GM06990 (cell line): ENCODE data around the gene MMD2.

Source experiments
- DNase-seq: peaks from one replicate; pipeline ENCODE4 v3.0.0-alpha.2; 2011; ENCODE audit not compliant: insufficient read length; ENCODE audit errors: extremely low read depth
- H3K27me3 ChIP-seq: replicated peaks from 2 replicates; pipeline ENCODE4 v1.6.0; 2011; ENCODE audit warnings: low read length; ENCODE audit not compliant: control insufficient read depth, insufficient read depth
- H3K36me3 ChIP-seq: 2 replicates; pipeline ENCODE4 v1.5.1; 2011; ENCODE audit warnings: low read length; ENCODE audit not compliant: control insufficient read depth, insufficient read depth
- H3K4me3 ChIP-seq: replicated peaks from 2 replicates; pipeline ENCODE4 v1.5.1; 2011; ENCODE audit warnings: low read depth, mild to moderate bottlenecking, control low read depth, low read length
- CTCF ChIP-seq: IDR thresholded peaks from 2 replicates; pipeline ENCODE4 v1.5.1; 2011; ENCODE audit warnings: low read length, control low read depth, mild to moderate bottlenecking, inconsistent platforms; ENCODE audit not compliant: insufficient read depth, poor library complexity, severe bottlenecking

The MMD2 gene

GRCh38 chr7:4916113-4916512, 42.9 kb downstream of the MMD2 start:
- no peak overlapping the region for H3K4me3 ChIP-seq
- H3K27me3 ChIP-seq: no peaks in the 10 kb centered on the region
- TF ChIP-seq CTCF: no peak
- H3K36me3 ChIP-seq: no peaks in the 10 kb centered on the region
- no peak for DNase-seq

GRCh38 chr7:4911111-4911828, 47.7 kb downstream of the MMD2 start:
- TF ChIP-seq CTCF: no peak
- Histone ChIP-seq H3K36me3 (no peaks in the 10 kb centered on the region), H3K27me3 (no peaks in the 10 kb centered on the region), H3K4me3 (no peak overlapping the region)
- no peak for DNase-seq

GRCh38 chr7:4906682-4907081, 52.3 kb downstream of the MMD2 start:
- Histone ChIP-seq H3K36me3 (no peaks in the 10 kb centered on the region), H3K27me3 (no peaks in the 10 kb centered on the region), H3K4me3 (no peak overlapping the region)
- no peak for TF ChIP-seq CTCF
- DNase-seq: no peak

- H3K27me3 ChIP-seq: no peaks in the 10 kb centered on the region
- TF ChIP-seq CTCF: no peak
- H3K36me3 ChIP-seq: no peaks in the 10 kb centered on the region
- no peak overlapping the region for H3K4me3 ChIP-seq
- DNase-seq: no peak
These were observed 53.8 kb downstream of the MMD2 start for GRCh38 chr7:4905171-4905570.

GRCh38 chr7:4904346-4904745, 54.6 kb downstream of the MMD2 start:
- no peak overlapping the region for H3K4me3 ChIP-seq
- no peaks in the 10 kb centered on the region for H3K36me3 ChIP-seq
- DNase-seq: no peak
- no peak for TF ChIP-seq CTCF
- H3K27me3 ChIP-seq: no peaks in the 10 kb centered on the region

GRCh38 chr7:4895766-4896165, 63.2 kb downstream of the MMD2 start:
- Histone ChIP-seq H3K4me3 (no peak overlapping the region), H3K36me3 (no peaks in the 10 kb centered on the region), H3K27me3 (no peaks in the 10 kb centered on the region)
- TF ChIP-seq CTCF: no peak
- no peak for DNase-seq
